ENCODE data around the gene DNAI4. TPM values are rescaled to one million over a fixed set of nuclear protein-coding genes. Genes with fewer than 3 reads are reported as not detected.

Gene DNAI4
- total and polyA plus RNA-seq, 12 donors, result 0.44 to 24.5 (median 13.5) TPM

GRCh38 chr1:66937529-66938234 is 13.0 kb upstream of the DNAI4 start:
- TF ChIP-seq CTCF (IDR thresholded peaks at IDR 0.05), result no peak
- Histone ChIP-seq H3K4me3 (no peak overlapping the region), H3K27me3 (no peaks in the 10 kb centered on the region), H3K9me3 (no peaks in the 10 kb centered on the region), H3K36me3 (peaks cover 0 to 25% (median 0%) of the 10 kb centered on the region in 9 donors), H3K4me1 (peaks cover 0 to 80% (median 49%) of the 10 kb centered on the region in 9 donors), H3K27ac (no peak overlapping the region)
- 0% methylated on average over 1 of the region's 1 CpG for WGBS, 2 donors
- intact Hi-C loops (cut with DNase I), result loop anchor here in 2 of 10 donors (10.0 kb wide), 2 partner anchors 117 to 173 kb away; partner anchors contain the start of gene SLC35D1 (in 1 of the 2)
- DNase-seq (no peak), ATAC-seq (no peak)

- no peak for TF ChIP-seq CTCF (IDR thresholded peaks at IDR 0.05)
- no peaks in the 10 kb centered on the region for H3K36me3 ChIP-seq
- H3K27ac ChIP-seq, result peak overlapping the region in 2 of 10 donors; percentile 12 to 41
- no peak for ATAC-seq
- DNase-seq, result no peak
- intact Hi-C loops (cut with DNase I), result loop anchor here in 3 of 10 donors (5.0 to 10.0 kb wide), 3 partner anchors 121 to 169 kb away; partner anchors contain the start of gene SLC35D1 (in 1 of the 3)
- peaks cover 3 to 83% (median 63%) of the 10 kb centered on the region in 9 donors for H3K4me1 ChIP-seq
- WGBS, 2 donors, result 61 to 74% methylated on average over 7 of the region's 7 CpGs
- H3K27me3 ChIP-seq, result no peaks in the 10 kb centered on the region
- peak overlapping the region in 6 of 10 donors; percentile 6 to 20 (median 16) for H3K4me3 ChIP-seq
- H3K9me3 ChIP-seq, result no peaks in the 10 kb centered on the region
Measured at GRCh38 chr1:66933887-66934700, 9.4 kb upstream of the DNAI4 start.

- no peaks in the 10 kb centered on the region for H3K27me3 ChIP-seq
- peaks cover 3 to 77% (median 50%) of the 10 kb centered on the region in 9 donors for H3K4me1 ChIP-seq
- WGBS, 2 donors, result 61 to 71% methylated on average over 2 of the region's 2 CpGs
- peak overlapping the region in 2 of 10 donors; percentile 74 to 81 for H3K4me3 ChIP-seq
- DNase-seq (no peak), ATAC-seq (no peak)
- no peaks in the 10 kb centered on the region for H3K9me3 ChIP-seq
- H3K27ac ChIP-seq, result peak overlapping the region in 1 of 10 donors; percentile 5
- TF ChIP-seq CTCF (IDR thresholded peaks at IDR 0.05), result no peak
- H3K36me3 ChIP-seq, result peaks cover 0 to 6% (median 0%) of the 10 kb centered on the region in 9 donors
- intact Hi-C loops (cut with DNase I), result loop anchor here in 3 of 10 donors (5.0 to 10.0 kb wide), 3 partner anchors 123 to 167 kb away; partner anchors contain the start of gene SLC35D1 (in 1 of the 3)
Measured at GRCh38 chr1:66932291-66932690, 7.6 kb upstream of the DNAI4 start.

- intact Hi-C loops (cut with DNase I), result loop anchor here in 3 of 10 donors (5.0 to 10.0 kb wide), 3 partner anchors 123 to 167 kb away; partner anchors contain the start of gene SLC35D1 (in 1 of the 3)
- Histone ChIP-seq H3K27ac (peak overlapping the region in 8 of 10 donors; percentile 94 to 98 (median 96)), H3K36me3 (peaks cover 0 to 13% (median 0%) of the 10 kb centered on the region in 9 donors), H3K4me1 (peaks cover 3 to 79% (median 52%) of the 10 kb centered on the region in 9 donors), H3K27me3 (no peaks in the 10 kb centered on the region), H3K9me3 (no peaks in the 10 kb centered on the region), H3K4me3 (peak overlapping the region in 9 of 10 donors; percentile 57 to 86 (median 78))
- no peak for TF ChIP-seq CTCF (IDR thresholded peaks at IDR 0.05)
- WGBS, 2 donors, result 33 to 42% methylated on average over 4 of the region's 4 CpGs
- DNase-seq (no peak), ATAC-seq (no peak)
Measured at GRCh38 chr1:66931590-66931989, 6.9 kb upstream of the DNAI4 start.
